SK-N-MC (cell line): ENCODE data around the gene FAM111A.

Experiments
- EZH2 ChIP-seq: fragments of 200-600 bp; sonication (generic); IDR thresholded peaks from one replicate; pipeline ENCODE4 v1.6.1; 2017; ENCODE audit warnings: antibody characterized with exemption
- FOXP2 ChIP-seq: optimal IDR thresholded peaks from 2 replicates; pipeline ENCODE3; 2011; ENCODE audit warnings: mild to moderate bottlenecking, moderate library complexity; ENCODE audit not compliant: insufficient read depth; ENCODE audit errors: extremely low read length, control extremely low read depth
- POLR2AphosphoS5 ChIP-seq: IDR thresholded peaks from 2 replicates; pipeline ENCODE4 v1.6.1; 2012; ENCODE audit warnings: mild to moderate bottlenecking, low read depth, low read length, borderline replicate concordance

DNA sequence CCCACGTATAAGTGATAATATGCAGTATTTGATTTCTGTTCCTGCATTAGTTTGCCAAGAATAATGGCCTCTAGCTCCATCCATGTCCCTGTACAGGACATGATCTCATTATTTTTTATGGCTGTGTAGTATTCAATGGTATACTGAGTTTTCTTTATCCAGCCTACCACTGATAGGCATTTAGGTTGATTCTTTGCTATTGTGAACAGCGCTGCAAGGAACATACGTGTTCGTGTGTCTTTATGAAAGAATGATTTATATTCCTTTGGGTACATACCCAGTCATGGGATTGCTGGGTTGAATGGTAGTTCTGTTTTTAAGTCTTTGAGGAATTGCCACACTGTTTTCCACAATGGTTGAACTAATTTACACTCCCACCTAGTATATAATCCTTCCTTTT lies 1.5 kb upstream of the FAM111A start:
- TF ChIP-seq FOXP2, result no peak
- no peak for TF ChIP-seq EZH2
- no peak for TF ChIP-seq POLR2AphosphoS5
